HCT116 (cell line): Measurements from ENCODE around the gene YKT6. TPM values are rescaled to one million over a fixed set of nuclear protein-coding genes. Genes with fewer than 3 reads are reported as not detected.

Experiments
- ATAC-seq: fragments of 200-7000 bp; cut with Tn5 transposase; 2 replicates; pipeline ENCODE4 v1.9.1; 2020; ENCODE audit warnings: mild to moderate bottlenecking, moderate library complexity
- BruUV-seq: library from RNA; stranded (reverse); fragments of 400-500 nt; replicated peaks from 2 replicates; lab custom pipeline; 2021; lab: Mats Ljungman, UMichigan
- CTCF ChIA-PET: fragments of 300-600 bp; sonication (Branson Sonifier 250); formaldehyde crosslinking; loops from one replicate; lab custom pipeline; 2021; ENCODE audit warnings: antibody characterized with exemption; lab: Charles Lee
- POLR2A ChIA-PET: fragments of 300-600, 350-600 bp; sonication (Branson Sonifier 250); formaldehyde crosslinking; loops from one replicate; lab custom pipeline; 2021; ENCODE audit warnings: antibody characterized with exemption; lab: Charles Lee
- RAD21 ChIA-PET, 2 experiments: fragments of 300-600 bp; sonication (Branson Sonifier 250); formaldehyde crosslinking; loops; one replicate each; lab custom pipeline; 2023; ENCODE audit warnings: low total read pairs in 2 of 2; ENCODE audit not compliant: uncharacterized antibody in 2 of 2, unreplicated experiment in 2 of 2, low non-redundant PET in 1 of 2; lab: Charles Lee
- DNase-seq: peaks from one replicate; pipeline ENCODE4 v3.0.0-alpha.2; 2010; ENCODE audit warnings: low read depth, low spot score
- H2AFZ ChIP-seq: fragments of 200-600 bp; shearing (Covaris generic), sonication (generic); 2 replicates; pipeline ENCODE4 v1.6.1; 2017; ENCODE audit warnings: low read depth, mixed run types, mixed read lengths, antibody characterized with exemption, low read length; ENCODE audit not compliant: poor library complexity, severe bottlenecking
- H3K27ac ChIP-seq: 2 replicates; pipeline ENCODE4 v1.5.1; 2012; ENCODE audit warnings: low read depth, low read length
- H3K27me3 ChIP-seq: fragments of 200-600 bp; sonication (generic); 2 replicates; pipeline ENCODE4 v1.6.1; 2016; ENCODE audit warnings: mixed run types, low read length, mixed read lengths; ENCODE audit not compliant: insufficient read depth
- H3K36me3 ChIP-seq, 2 experiments: fragments of 200-500 bp in 1 of 2; fragments of 200-600 bp in 1 of 2; sonication (Bioruptor generic) in 1 of 2; sonication (generic) in 1 of 2; 2 replicates each; pipeline versions ENCODE4 v1.5.1 to v1.6.1; 2014 to 2016; ENCODE audit warnings: low read length in 2 of 2, inconsistent platforms in 1 of 2, mixed read lengths in 1 of 2, mixed run types in 1 of 2; ENCODE audit not compliant: insufficient read depth in 2 of 2, control insufficient read depth in 1 of 2
- H3K4me1 ChIP-seq, 2 experiments: fragments of 200-600 bp in 1 of 2; sonication (generic) in 1 of 2; 2 replicates each; pipeline versions ENCODE4 v1.5.1 to v1.6.1; 2012 to 2017; ENCODE audit warnings: low read length in 2 of 2, inconsistent platforms in 1 of 2, mild to moderate bottlenecking in 1 of 2, mixed read lengths in 1 of 2, mixed run types in 1 of 2, moderate library complexity in 1 of 2; ENCODE audit not compliant: insufficient read depth in 2 of 2, control insufficient read depth in 1 of 2
- H3K4me2 ChIP-seq: fragments of 200-600 bp; sonication (generic); 2 replicates; pipeline ENCODE4 v1.6.1; 2017; ENCODE audit warnings: mixed run types, low read length, mixed read lengths
- H3K4me3 ChIP-seq, 2 experiments: fragments of 200-600 bp in 1 of 2; sonication (generic) in 1 of 2; replicated peaks in 1 of 2; 2 replicates each; pipeline ENCODE4 v1.5.1; 2011 to 2016; ENCODE audit warnings: low read length in 2 of 2, control low read depth in 1 of 2, low read depth in 1 of 2, mild to moderate bottlenecking in 1 of 2, mixed read lengths in 1 of 2, mixed run types in 1 of 2
- H3K79me2 ChIP-seq: fragments of 200-600 bp; sonication (generic); 2 replicates; pipeline ENCODE4 v1.6.1; 2017; ENCODE audit warnings: mild to moderate bottlenecking, mixed run types, low read length, moderate library complexity, mixed read lengths; ENCODE audit not compliant: insufficient read depth
- H3K9ac ChIP-seq: fragments of 200-600 bp; sonication (generic); 2 replicates; pipeline ENCODE4 v1.6.1; 2016; ENCODE audit warnings: low read length, mixed read lengths
- H3K9me2 ChIP-seq: fragments of 200-600 bp; sonication (generic), shearing (Covaris generic); 2 replicates; pipeline ENCODE4 v1.6.1; 2017; ENCODE audit warnings: mixed run types, mild to moderate bottlenecking, moderate library complexity; ENCODE audit not compliant: insufficient read depth
- H3K9me3 ChIP-seq, 2 experiments: fragments of 200-500 bp in 1 of 2; fragments of 200-600 bp in 1 of 2; sonication (Bioruptor generic) in 1 of 2; sonication (generic) in 1 of 2; 2 replicates each; pipeline ENCODE4 v1.6.1; 2014 to 2017; ENCODE audit warnings: low read length in 2 of 2, mixed read lengths in 2 of 2, inconsistent platforms in 1 of 2, low read depth in 1 of 2, mild to moderate bottlenecking in 1 of 2, mixed run types in 1 of 2, moderate library complexity in 1 of 2; ENCODE audit not compliant: control insufficient read depth in 1 of 2, insufficient read depth in 1 of 2
- H4K20me1 ChIP-seq: fragments of 200-600 bp; sonication (generic), shearing (Covaris generic); 2 replicates; pipeline ENCODE4 v1.6.1; 2017; ENCODE audit warnings: mixed run types, mild to moderate bottlenecking, moderate library complexity; ENCODE audit not compliant: insufficient read depth
- CEBPB ChIP-seq: IDR thresholded peaks from 2 replicates; pipeline ENCODE4 v1.6.1; 2012; ENCODE audit warnings: low read depth
- JUND ChIP-seq: IDR thresholded peaks from 2 replicates; pipeline ENCODE4 v1.6.1; 2012
- MAX ChIP-seq: IDR thresholded peaks from 2 replicates; pipeline ENCODE4 v1.6.1; 2012
- RAD21 ChIP-seq: IDR thresholded peaks from 2 replicates; pipeline ENCODE4 v1.6.1; 2012; ENCODE audit warnings: low read depth, mild to moderate bottlenecking
- YY1 ChIP-seq: IDR thresholded peaks from 2 replicates; pipeline ENCODE4 v1.6.1; 2011; ENCODE audit warnings: low read length, low read depth, moderate library complexity, mild to moderate bottlenecking; ENCODE audit not compliant: insufficient replicate concordance; ENCODE audit errors: extremely low read depth
- ZFX ChIP-seq: fragments of 450-650 bp; IDR thresholded peaks from 2 replicates; pipeline ENCODE4 v1.6.1; 2017
- ZNF274 ChIP-seq: fragments of 200-500 bp; sonication (Bioruptor generic); IDR thresholded peaks from 2 replicates; pipeline ENCODE4 v1.6.1; 2014; ENCODE audit warnings: mild to moderate bottlenecking, low read depth, low read length, inconsistent platforms
- intact Hi-C: fragments of 100-400 bp; cut with micrococcal nuclease; formaldehyde crosslinking; loops from 2 replicates; pipeline ENCODE4 v1.10.0; 2022
- total RNA-seq: library from RNA; stranded (reverse); gene quantifications from one replicate; pipeline ENCODE4 v1.2.1, GENCODE V29; 2021; ENCODE audit not compliant: unreplicated experiment
- TF ChIP-seq, protein P1 (sequence below), 3 experiments: fragments of 200-600 bp in 1 of 3; sonication (generic) in 1 of 3; IDR thresholded peaks in 2 of 3; conservative IDR thresholded peaks in 1 of 3; 2 replicates each; pipeline ENCODE4 v1.5.1; 2012 to 2017; ENCODE audit warnings: low read depth in 2 of 3, low read length in 2 of 3, antibody characterized with exemption in 1 of 3, borderline replicate concordance in 1 of 3, control low read depth in 1 of 3, mild to moderate bottlenecking in 1 of 3, mixed read lengths in 1 of 3, mixed run types in 1 of 3, moderate library complexity in 1 of 3; ENCODE audit not compliant: insufficient read depth in 1 of 3
- TF ChIP-seq, protein P2 (sequence below): IDR thresholded peaks from 2 replicates; pipeline ENCODE4 v1.6.1; 2011; ENCODE audit warnings: mild to moderate bottlenecking, low read length, moderate library complexity; ENCODE audit not compliant: insufficient replicate concordance; ENCODE audit errors: extremely low read depth
- TF ChIP-seq, protein P3 (sequence below): IDR thresholded peaks from 2 replicates; pipeline ENCODE4 v1.6.1; 2012; ENCODE audit warnings: low read depth

The YKT6 gene
- total RNA-seq, 1 experiment from 2014 or later, result 84.8 TPM

- H3K4me1 ChIP-seq, result peaks cover 0 to 9% of the 10 kb centered on the region in 2 experiments; a peak in 1 of 4 replicates
- H3K27me3 ChIP-seq, result peaks cover 5% of the 10 kb centered on the region; the same call in 1 of the 2 replicates
- POLR2A ChIA-PET, result no interaction called here
- H3K9me3 ChIP-seq, result no peaks in the 10 kb centered on the region
- no peak overlapping the region for H3K4me3 ChIP-seq
- H3K27ac ChIP-seq, result no peak overlapping the region
- no peak for ATAC-seq
- CTCF ChIA-PET, result no interaction called here
- RAD21 ChIA-PET, result no interaction called here
- H3K9me2 ChIP-seq, result no peaks in the 10 kb centered on the region
- TF ChIP-seq, protein P1, sequence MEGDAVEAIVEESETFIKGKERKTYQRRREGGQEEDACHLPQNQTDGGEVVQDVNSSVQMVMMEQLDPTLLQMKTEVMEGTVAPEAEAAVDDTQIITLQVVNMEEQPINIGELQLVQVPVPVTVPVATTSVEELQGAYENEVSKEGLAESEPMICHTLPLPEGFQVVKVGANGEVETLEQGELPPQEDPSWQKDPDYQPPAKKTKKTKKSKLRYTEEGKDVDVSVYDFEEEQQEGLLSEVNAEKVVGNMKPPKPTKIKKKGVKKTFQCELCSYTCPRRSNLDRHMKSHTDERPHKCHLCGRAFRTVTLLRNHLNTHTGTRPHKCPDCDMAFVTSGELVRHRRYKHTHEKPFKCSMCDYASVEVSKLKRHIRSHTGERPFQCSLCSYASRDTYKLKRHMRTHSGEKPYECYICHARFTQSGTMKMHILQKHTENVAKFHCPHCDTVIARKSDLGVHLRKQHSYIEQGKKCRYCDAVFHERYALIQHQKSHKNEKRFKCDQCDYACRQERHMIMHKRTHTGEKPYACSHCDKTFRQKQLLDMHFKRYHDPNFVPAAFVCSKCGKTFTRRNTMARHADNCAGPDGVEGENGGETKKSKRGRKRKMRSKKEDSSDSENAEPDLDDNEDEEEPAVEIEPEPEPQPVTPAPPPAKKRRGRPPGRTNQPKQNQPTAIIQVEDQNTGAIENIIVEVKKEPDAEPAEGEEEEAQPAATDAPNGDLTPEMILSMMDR (IDR thresholded peaks at IDR 0.05 in 2 of 3, conservative IDR thresholded peaks at IDR 0.05 in 1 of 3; ENCODE audit: borderline replicate concordance in 1 of 3, insufficient read depth in 1 of 3, low read depth in 2 of 3, low read length in 2 of 3), result no peak
- TF ChIP-seq, protein P2, sequence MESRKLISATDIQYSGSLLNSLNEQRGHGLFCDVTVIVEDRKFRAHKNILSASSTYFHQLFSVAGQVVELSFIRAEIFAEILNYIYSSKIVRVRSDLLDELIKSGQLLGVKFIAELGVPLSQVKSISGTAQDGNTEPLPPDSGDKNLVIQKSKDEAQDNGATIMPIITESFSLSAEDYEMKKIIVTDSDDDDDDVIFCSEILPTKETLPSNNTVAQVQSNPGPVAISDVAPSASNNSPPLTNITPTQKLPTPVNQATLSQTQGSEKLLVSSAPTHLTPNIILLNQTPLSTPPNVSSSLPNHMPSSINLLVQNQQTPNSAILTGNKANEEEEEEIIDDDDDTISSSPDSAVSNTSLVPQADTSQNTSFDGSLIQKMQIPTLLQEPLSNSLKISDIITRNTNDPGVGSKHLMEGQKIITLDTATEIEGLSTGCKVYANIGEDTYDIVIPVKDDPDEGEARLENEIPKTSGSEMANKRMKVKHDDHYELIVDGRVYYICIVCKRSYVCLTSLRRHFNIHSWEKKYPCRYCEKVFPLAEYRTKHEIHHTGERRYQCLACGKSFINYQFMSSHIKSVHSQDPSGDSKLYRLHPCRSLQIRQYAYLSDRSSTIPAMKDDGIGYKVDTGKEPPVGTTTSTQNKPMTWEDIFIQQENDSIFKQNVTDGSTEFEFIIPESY, result no peak
- TF ChIP-seq JUND (no peak), CEBPB (no peak), ZNF274 (no peak), ZFX (no peak), RAD21 (no peak), YY1 (no peak), MAX (no peak)
- TF ChIP-seq, protein P3, sequence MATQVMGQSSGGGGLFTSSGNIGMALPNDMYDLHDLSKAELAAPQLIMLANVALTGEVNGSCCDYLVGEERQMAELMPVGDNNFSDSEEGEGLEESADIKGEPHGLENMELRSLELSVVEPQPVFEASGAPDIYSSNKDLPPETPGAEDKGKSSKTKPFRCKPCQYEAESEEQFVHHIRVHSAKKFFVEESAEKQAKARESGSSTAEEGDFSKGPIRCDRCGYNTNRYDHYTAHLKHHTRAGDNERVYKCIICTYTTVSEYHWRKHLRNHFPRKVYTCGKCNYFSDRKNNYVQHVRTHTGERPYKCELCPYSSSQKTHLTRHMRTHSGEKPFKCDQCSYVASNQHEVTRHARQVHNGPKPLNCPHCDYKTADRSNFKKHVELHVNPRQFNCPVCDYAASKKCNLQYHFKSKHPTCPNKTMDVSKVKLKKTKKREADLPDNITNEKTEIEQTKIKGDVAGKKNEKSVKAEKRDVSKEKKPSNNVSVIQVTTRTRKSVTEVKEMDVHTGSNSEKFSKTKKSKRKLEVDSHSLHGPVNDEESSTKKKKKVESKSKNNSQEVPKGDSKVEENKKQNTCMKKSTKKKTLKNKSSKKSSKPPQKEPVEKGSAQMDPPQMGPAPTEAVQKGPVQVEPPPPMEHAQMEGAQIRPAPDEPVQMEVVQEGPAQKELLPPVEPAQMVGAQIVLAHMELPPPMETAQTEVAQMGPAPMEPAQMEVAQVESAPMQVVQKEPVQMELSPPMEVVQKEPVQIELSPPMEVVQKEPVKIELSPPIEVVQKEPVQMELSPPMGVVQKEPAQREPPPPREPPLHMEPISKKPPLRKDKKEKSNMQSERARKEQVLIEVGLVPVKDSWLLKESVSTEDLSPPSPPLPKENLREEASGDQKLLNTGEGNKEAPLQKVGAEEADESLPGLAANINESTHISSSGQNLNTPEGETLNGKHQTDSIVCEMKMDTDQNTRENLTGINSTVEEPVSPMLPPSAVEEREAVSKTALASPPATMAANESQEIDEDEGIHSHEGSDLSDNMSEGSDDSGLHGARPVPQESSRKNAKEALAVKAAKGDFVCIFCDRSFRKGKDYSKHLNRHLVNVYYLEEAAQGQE, result no peak
- no peak overlapping the region for H2AFZ ChIP-seq
- no peaks in the 10 kb centered on the region for H3K79me2 ChIP-seq
- H3K36me3 ChIP-seq, result no peaks in the 10 kb centered on the region
- no peaks in the 10 kb centered on the region for H4K20me1 ChIP-seq
- intact Hi-C loops, result no loop called here
- no peak overlapping the region for H3K9ac ChIP-seq
- no TSS peak for BruUV-seq
- no peak for DNase-seq
- H3K4me2 ChIP-seq, result no peak overlapping the region
These were observed 62.7 kb downstream of the YKT6 start for GRCh38 chr7:44263326-44264082.
